ENCODE data around the gene CHD5.

Gene CHD5

GRCh38 chr1:6111991-6112689 lies 68.0 kb downstream of the CHD5 start:
- TF ChIP-seq, protein P1, sequence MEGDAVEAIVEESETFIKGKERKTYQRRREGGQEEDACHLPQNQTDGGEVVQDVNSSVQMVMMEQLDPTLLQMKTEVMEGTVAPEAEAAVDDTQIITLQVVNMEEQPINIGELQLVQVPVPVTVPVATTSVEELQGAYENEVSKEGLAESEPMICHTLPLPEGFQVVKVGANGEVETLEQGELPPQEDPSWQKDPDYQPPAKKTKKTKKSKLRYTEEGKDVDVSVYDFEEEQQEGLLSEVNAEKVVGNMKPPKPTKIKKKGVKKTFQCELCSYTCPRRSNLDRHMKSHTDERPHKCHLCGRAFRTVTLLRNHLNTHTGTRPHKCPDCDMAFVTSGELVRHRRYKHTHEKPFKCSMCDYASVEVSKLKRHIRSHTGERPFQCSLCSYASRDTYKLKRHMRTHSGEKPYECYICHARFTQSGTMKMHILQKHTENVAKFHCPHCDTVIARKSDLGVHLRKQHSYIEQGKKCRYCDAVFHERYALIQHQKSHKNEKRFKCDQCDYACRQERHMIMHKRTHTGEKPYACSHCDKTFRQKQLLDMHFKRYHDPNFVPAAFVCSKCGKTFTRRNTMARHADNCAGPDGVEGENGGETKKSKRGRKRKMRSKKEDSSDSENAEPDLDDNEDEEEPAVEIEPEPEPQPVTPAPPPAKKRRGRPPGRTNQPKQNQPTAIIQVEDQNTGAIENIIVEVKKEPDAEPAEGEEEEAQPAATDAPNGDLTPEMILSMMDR (IDR thresholded peaks at IDR 0.05), result no peak
- Histone ChIP-seq H3K4me3 (ENCODE audit: low read depth in 1 of 2, low read length in 1 of 2) (no peak overlapping the region), H3K27me3 (peaks cover 34% of the 10 kb centered on the region), H3K4me1 (ENCODE audit: control insufficient read depth in 1 of 2, insufficient read depth in 1 of 2, low read depth in 1 of 2, low read length in 1 of 2) (no peaks in the 10 kb centered on the region), H3K36me3 (no peaks in the 10 kb centered on the region), H3K9me3 (no peaks in the 10 kb centered on the region), H3K27ac (no peak overlapping the region)

DNA sequence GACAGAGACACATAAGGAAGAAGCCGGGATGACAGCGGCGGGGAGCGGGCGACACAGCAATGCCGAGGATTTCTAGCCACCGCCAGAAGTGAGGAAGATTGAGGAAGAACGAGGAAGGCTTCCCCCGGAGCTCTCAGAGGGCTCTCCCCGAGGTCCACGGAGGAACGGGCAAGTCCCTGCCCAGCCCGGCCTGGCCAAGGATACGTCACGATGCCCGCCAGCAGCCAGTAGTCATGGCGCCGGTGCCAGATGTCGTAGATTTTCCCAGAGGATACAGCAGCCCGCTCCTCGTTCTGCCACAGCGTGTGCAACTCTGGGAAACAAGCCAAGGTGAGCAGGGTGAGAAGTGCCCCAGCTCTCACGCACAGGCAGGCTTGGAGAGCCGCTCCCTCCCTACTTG lies 68.5 kb downstream of the CHD5 start:
- Histone ChIP-seq H3K4me3 (ENCODE audit: low read depth in 1 of 2, low read length in 1 of 2) (no peak overlapping the region), H3K9me3 (no peaks in the 10 kb centered on the region), H3K36me3 (no peaks in the 10 kb centered on the region), H3K27ac (no peak overlapping the region), H3K27me3 (peaks cover 34% of the 10 kb centered on the region), H3K4me1 (ENCODE audit: control insufficient read depth in 1 of 2, insufficient read depth in 1 of 2, low read depth in 1 of 2, low read length in 1 of 2) (no peaks in the 10 kb centered on the region)
- TF ChIP-seq, protein P1 (IDR thresholded peaks at IDR 0.05), result no peak

GRCh38 chr1:6110326-6110725 lies 69.8 kb downstream of the CHD5 start:
- peaks cover 25% of the 10 kb centered on the region for H3K27me3 ChIP-seq
- TF ChIP-seq, protein P1 (IDR thresholded peaks at IDR 0.05), result no peak
- no peaks in the 10 kb centered on the region for H3K36me3 ChIP-seq
- no peak overlapping the region for H3K27ac ChIP-seq
- H3K4me3 ChIP-seq (ENCODE audit: low read depth in 1 of 2, low read length in 1 of 2), result no peak overlapping the region
- H3K9me3 ChIP-seq, result no peaks in the 10 kb centered on the region
- no peaks in the 10 kb centered on the region for H3K4me1 ChIP-seq (ENCODE audit: control insufficient read depth in 1 of 2, insufficient read depth in 1 of 2, low read depth in 1 of 2, low read length in 1 of 2)

DNA sequence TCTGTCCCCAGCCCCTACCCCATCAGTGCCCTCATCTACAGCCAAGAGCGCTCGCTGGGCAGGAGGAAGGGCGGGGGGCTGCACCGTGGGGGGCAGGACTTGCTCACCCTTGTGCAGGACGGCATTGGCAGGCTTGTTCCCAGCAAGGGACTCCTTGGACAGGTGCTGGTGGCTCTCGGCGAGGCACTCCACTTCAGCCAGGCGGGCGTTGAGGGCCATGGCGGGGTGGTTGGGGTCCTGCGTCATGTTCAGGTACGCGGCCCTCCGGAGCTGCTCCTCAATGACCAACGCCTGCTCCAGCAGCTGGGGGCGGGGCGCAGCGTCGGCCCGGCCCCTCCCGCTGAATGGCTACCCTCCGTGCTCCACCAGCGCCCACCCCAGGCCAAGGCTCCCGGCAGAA lies 70.4 kb downstream of the CHD5 start:
- no peaks in the 10 kb centered on the region for H3K9me3 ChIP-seq
- H3K27me3 ChIP-seq, result peaks cover 25% of the 10 kb centered on the region
- H3K27ac ChIP-seq, result no peak overlapping the region

GRCh38 chr1:6108937-6109614 lies 71.0 kb downstream of the CHD5 start:
- peaks cover 25% of the 10 kb centered on the region for H3K27me3 ChIP-seq
- TF ChIP-seq, protein P1 (IDR thresholded peaks at IDR 0.05), result no peak
- no peak overlapping the region for H3K4me3 ChIP-seq (ENCODE audit: low read depth in 1 of 2, low read length in 1 of 2)
- no peak overlapping the region for H3K27ac ChIP-seq
- H3K4me1 ChIP-seq (ENCODE audit: control insufficient read depth in 1 of 2, insufficient read depth in 1 of 2, low read depth in 1 of 2, low read length in 1 of 2), result no peaks in the 10 kb centered on the region
- no peaks in the 10 kb centered on the region for H3K9me3 ChIP-seq
- no peaks in the 10 kb centered on the region for H3K36me3 ChIP-seq

More for the DNA sequence above, 70.4 kb downstream of the CHD5 start:
- no peaks in the 10 kb centered on the region for H3K36me3 ChIP-seq
- H3K4me1 ChIP-seq (ENCODE audit: control insufficient read depth in 1 of 2, insufficient read depth in 1 of 2, low read depth in 1 of 2, low read length in 1 of 2), result no peaks in the 10 kb centered on the region
- TF ChIP-seq, protein P1 (IDR thresholded peaks at IDR 0.05), result no peak
- H3K4me3 ChIP-seq (ENCODE audit: low read depth in 1 of 2, low read length in 1 of 2), result no peak overlapping the region
